ENCODE measurements around the gene PRPF8. TPM values are rescaled to one million over a fixed set of nuclear protein-coding genes. Genes with fewer than 3 reads are reported as not detected.

Gene PRPF8
- total RNA-seq, 1 donor from 2014 or later = 225 TPM

DNA sequence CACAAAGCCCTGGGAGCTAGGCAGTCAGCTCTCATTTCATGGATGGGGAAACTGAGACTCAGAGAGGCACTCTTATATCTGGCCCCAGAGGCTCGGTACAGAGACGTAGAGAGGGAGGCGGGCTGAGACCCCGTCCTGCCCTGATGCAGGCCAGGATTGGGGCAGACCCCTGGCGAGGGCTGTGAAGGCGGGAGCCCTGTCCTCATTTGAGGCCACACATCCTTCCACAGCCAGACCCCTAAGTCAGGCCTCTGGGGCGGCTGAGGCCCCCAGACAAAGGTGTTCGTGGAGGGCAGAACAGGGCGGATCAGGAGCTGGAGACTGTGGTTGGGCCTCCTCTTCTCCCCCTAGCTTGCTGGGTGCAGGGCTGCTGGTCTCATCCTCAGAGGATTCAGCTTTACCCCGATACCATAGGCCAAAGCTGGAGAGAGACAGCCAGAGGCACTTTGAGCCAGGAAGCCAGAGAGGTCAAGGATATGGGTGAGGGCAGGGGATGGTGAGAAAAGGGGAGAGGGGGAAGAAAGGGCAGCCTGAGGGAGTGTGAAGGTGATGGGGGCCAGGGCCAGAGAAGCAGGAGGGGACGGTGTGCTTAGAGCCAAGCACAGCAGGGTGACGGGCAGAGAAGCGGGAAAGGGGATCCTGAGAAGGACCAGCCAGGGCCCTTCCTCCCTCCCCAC lies 38.3 kb downstream of the PRPF8 start:
- DNase-seq (ENCODE audit: low spot score) = no peak

DNA sequence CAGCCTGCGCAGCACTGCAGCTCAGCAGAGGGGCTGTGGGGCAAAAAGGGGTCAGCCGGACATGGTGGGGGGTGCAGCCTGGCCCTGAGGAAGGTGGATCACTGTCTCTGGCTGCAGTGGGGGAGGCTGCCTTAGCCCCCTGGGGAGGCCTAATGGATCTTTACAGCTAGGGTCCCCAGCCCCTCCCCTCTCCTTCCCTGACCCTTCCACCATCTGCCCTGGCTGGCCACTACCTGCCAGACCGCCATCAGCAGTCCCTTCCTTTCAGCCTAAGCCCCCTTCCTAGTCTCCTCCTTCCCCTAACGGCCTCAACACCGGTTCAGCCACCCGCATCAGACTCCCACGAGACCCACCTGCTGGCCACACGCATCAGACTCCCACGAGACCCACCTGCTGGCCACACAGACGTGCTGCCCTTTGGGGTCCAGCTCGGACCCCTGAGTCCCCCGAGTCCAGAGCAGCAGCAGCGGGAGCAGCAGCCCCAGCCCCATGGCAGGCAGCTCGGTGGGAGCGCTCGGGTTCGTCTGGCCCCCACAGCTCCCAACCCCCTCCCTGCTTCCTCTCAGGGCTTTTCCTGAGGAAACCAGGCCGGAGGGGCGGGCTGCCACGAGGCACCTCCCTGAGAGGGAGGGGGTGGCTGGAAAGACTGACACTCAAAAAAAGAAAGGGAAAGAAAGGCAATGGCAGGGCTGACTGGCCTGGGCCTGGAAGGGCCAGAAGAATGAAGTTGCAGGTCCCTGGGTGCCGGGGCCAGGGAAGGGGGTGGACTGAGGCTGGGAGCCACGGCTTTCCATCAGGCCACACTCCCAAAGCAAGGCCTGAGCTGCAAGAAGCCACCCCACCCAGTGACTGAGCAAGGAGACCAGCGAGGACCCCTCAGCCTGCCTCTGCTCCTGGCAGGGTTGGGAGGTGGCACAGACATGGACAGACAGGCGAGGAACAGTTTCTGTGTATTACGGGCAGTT lies 39.2 kb downstream of the PRPF8 start, which contains the start of gene SCARF1:
Gene SCARF1 (minus strand): TSS at position 526 of the 965 bp plus-strand sequence. CDS start 35 bp downstream, at position 491.
- no peak for DNase-seq (ENCODE audit: low spot score)

DNA sequence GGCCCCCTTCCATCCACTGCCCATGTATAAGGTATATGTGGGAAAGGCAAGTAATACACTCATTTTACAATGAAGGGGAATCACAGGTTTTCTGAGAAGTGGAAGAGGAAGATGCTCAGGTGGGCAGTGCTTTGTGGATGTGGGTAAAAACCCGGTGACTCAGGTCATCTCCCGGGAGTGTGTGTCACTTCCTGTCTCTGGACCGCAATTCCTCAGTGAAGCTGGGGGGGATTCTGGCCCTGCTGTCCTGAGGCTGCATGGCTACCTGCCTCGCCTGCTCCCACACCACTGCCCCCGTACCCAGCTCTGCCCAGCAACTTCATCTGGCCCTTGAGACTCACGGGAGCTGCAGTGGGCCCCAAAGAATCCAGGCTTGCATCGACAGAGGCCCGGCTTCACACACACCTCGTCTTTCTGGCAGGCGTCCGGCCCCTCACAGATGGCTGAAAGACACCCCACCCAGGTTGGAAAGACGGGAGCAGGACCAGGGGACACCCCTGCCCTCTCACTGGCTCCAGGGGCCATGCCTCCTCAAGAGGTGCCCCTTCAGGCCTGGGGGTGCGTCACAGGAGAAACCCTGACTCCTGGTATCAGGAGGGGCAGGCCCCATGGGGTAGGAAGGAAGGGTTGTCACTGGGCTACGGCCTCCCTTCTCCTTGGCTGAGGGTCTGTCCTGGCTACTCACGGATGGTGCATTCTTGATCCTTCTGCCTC lies 40.0 kb downstream of the PRPF8 start:
- no peak for DNase-seq (ENCODE audit: low spot score)

DNA sequence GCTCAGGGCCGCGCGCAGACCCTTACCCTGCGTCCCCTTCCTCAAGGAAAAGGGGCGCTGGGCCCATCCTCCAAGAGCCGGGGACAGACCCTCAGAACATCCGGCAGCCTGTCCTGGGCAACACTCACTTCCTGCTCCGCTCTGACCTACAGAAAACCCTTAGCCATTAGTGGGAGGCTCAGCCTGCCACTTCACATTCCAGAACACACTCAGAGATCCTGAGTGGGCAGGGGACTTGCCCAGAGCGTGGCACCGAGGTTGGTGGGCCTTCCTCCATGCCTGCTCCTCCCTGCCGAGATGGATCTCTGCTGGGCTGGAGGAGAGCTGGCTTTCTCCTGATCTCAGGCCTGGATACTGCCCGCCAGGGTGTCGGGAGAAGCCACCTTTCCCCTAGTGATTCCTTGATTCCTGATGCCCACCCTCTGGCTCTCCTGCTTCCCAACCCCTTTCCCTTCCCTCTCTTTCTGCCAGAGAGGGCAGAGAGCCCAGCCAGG lies 40.6 kb downstream of the PRPF8 start:
- DNase-seq (ENCODE audit: low spot score) = no peak

DNA sequence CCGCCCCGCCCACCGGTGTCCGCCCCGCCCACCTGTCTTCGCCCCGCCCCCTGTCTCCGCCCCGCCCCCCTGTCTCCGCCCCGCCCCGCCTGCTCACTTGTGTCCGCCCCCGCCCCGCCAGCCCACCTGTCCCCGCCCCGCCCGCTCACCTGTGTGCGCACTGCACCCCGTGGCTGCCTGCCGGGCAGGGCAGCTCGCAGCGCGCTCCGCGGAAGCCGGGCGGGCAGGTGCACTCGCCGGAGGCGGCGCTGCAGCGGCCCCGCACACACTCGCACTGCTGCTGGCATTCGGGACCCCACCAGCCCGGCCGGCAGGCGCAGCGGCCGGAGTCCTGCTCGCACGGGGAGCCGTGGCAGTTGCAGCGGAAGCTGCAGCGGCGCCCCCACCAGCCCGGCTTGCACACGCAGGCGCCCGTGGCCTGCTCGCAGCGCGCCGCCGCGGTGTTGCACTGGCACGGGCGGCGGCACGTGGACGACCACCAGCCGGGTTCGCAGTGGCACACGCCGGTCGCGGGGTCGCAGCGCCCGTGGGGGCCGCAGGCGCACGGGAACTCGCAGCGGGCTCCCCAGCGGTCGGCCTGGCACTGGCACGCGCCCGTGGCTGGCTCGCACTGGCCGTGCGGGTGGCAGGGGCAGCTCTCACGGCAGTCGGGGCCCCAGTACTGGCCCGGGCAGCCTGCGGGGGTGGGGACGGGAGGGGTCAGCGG lies 41.2 kb downstream of the PRPF8 start:
- no peak for DNase-seq (ENCODE audit: low spot score)

DNA sequence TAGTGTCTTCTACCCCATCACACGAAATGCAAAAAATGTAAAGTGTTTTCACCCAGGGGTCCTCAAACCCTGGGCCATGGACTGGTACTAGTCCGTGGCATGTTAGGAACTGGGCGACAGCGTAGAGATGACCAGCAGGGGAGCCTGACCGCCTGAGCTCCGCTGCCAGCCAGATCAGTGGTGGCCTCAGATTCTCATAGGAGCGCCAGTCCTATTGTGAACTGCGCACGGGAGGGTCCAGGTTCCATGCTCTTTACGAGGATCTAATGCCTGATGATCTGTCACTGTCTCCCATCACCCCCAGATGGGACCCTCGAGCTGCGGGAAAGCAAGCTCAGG lies 43.6 kb downstream of the PRPF8 start:
- DNase-seq (ENCODE audit: low spot score) = no peak

DNA sequence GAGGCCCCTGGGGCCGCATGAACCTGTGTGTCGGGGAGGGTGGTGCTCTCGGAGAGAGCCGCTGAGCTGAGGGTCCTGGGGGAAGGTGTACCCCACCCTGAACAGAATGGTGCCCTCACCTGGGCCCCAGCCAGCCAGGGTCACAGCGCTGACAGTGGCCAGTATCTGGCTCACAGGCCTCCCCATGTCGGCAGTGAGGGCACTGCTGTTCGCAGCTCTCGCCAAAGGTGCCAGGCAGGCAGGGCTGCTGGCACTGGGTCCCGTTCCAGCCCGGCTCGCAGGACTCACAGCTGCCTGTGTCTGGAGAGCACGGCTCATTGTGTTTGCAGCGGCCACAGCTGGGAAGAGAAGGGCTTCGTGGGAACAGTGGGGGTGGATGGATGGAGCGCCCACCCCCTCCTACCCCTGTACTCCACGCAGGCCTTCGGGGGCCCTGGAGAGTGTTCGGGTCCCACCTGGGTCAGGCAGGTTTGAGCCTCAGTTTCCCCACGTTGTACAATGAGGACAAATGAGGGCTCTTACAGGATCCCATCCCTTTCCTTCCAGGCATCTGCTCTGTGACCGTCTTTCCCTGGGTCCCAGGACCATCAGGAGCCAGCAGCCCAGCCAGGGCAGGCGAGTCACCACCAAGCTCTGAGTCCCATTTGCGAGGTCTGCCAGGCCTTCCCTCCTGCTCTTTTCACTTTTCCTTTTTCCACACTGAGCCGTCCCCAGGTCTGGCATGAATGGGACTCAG lies 44.2 kb downstream of the PRPF8 start:
- no peak for DNase-seq (ENCODE audit: low spot score)

DNA sequence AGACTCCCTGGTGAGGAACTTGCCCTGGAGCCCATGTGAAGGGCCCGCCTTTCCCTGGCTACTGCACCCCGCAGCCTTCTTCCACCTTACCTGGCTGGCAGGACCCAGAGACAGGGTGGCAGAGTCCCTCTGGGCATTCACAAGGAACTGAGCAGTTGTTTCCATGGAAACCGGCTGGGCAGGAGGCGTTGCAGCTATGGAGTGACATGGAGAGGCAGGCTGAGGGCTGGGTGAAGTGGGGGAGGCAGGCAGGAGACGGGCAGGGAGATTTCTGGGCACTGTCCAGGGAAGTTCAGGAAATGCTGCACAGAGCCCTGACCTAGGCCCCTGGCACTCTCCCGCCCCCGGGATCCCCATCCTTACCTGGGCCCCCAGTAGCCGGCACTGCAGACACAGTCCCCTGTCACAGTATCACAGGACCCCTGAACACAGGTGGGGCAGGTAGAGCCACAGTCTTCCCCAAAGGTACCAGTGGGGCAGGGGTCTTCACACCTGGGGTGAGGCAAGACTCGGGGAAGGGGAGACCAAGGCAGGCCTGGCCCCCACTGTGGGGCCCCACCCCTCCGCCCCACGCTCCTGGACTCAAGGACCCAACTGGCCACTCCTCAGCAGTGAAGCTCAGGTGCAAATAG lies 45.0 kb downstream of the PRPF8 start:
- no peak for DNase-seq (ENCODE audit: low spot score)

DNA sequence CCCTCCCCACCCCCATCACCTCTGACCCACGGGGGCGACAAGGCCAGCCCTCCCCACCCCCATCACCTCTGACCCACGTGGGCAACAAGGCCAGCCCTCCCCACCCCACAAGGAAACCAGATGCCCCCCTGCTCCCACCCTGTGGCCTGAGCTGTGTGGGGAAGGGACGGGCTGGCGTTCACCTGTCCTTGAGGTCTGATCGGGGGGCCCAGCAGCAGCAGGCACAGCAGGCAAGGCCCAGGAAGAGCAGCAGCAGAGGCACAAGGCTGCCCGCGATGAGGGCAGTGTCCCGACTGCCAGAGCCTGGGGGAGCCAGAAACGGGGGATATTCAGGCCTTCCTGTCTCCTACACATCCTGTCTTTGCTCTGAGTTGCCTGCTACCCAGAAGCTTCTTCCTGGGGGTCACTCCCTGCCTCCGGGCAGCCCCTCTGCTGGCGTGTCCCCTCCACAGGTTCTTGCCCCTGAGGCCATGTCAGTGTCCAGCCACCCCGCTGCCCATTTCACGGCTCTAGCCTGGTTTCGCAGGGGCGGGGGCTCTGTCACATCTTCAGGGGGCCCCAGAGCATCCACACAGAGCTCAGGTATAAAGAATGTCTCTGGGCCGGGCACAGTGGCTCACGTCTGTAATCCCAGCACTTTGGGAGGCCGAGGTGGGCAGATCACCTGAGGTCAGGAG lies 45.9 kb downstream of the PRPF8 start:
- no peak for DNase-seq (ENCODE audit: low spot score)

DNA sequence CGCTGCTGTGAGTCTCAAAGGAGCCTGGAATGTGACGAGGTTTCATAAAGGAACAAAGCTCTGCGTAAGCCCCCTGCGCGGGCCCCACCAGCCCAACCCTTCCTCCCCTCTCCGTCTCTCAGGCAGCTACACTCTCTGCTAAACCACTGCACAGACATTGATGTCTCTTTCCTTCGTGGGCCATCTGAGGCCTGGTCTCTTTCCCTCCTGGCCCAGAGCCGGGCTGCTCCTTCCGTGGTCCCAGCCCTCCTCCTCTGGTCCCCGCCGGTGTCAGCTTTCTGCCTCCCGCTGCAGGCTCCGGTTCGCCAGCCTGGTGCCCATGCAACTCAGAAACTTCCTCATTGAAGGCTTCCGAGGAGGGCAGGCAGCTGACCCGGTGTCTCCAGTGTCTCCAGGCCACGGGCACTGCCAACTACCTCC lies 46.5 kb downstream of the PRPF8 start:
- no peak for DNase-seq (ENCODE audit: low spot score)

DNA sequence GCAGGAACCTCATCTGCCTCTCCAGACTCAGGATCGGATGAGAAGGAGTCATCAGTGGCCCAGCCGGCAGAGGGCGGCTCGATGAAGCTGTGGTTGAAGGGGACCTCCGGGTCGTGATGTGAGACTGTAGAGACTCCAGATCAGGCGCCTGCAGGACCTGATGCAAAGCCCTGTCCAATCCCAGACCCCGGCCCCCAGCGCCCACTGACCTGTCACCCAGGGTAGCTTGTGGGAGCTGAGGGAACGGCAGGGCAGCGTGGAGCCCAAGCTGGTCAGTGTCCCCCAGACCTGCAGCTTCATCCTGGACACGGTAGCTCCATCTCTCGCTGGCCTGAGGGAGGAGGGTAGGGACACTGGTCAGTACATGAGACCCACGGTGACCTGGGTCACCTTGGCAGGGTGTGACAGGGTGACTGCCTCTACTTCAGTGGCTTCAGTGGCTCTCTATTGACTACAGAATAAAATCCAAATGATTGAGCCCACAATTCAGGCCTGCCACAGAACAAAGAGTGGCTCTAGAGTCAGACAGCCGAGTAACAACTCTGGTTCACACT lies 47.9 kb downstream of the PRPF8 start:
- no peak for DNase-seq (ENCODE audit: low spot score)

DNA sequence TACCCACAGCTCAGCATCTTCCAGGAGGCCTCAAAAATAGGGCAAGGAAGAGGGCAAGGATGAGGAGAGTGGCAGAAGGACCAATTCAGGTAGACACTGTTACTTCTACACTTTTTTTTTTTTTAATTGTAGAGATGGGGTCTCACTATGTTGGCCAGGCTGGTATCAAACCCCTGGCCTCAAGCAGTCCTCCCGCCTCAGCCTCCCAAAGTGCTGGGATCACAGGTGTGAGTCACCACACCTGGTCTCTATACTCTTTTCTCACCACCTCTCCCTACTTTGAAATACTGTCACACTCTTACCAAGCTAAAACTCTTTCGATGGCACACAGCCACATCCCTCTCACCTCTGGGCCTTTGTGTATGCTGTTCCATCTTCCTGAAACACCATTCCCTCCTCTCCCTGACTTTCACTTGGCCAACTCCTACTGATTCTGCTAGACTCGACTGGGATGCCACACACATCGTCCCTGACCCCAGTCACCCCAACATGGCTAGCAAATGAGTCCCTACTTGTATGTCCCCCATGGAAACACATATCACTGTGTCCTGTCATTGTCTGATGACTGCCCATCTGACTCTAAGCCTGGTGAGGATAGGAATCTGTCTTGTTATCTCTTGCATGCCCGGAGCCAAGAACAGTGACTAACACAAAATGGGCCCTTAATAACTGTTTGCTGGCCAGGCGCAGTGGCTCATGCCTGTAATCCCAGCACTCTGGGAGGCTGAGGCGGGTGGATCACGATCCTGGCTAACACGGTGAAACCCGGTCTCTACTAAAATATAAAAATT lies 48.8 kb downstream of the PRPF8 start:
- DNase-seq (ENCODE audit: low spot score) = no peak

DNA sequence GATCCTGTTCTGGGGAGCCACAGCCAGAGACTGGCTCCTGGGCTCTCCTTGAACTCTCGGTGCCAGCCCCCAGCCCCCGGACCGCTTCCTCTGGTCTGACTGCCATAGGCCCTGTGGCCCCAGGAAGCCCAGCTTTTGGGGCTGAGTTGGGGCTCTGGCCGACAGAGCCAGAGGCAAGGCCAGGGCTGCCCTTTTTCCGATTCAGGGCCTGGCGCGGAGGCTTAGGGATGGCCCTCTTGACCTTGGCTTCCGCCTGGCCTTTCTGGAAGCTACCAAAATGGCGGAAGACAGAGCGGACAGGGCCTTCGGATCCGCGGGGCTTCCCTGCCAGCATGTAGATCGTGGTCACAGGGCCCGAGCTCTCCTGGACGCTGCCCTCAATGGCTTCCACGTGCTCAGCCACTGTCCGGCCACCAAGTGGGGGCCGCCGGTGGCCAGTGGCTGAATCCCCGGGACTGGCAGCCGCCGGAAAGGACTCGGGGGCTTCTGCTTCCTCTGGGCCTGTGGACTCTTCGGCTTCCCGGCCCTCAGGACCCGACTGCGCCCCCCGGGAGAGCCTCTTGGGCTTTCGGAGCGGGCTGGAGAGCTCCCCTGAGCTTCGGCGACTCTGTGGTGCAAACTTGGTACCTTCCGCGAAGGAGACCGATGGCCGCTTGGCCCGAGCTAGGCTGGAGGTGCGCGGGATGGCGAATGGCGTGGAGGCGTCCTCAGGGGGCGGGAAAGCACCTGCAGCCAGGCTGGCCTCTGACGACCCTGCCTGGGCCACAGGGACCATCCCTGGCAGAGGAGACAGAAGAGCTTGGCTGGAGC lies 49.6 kb downstream of the PRPF8 start:
- no peak for DNase-seq (ENCODE audit: low spot score)

DNA sequence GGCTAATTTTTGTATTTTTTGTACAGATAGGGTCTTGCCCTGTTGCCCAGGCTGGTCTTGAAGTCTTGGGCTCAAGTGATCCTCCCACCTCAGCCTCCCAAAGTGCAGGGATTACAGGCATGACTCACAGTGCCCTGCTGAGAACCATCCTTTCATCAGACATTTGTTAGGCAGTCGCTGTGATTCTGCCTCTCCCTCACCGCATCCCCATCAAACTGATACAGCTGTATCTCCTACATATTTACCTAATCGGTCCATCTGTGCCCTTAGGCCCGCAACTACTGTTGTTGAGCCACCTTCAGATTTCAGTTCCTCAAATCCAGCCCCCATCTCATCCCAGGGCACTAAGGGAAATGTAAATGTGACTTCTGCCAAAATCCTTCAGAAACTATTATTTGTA lies 54.0 kb downstream of the PRPF8 start:
- DNase-seq (ENCODE audit: low spot score) = no peak

DNA sequence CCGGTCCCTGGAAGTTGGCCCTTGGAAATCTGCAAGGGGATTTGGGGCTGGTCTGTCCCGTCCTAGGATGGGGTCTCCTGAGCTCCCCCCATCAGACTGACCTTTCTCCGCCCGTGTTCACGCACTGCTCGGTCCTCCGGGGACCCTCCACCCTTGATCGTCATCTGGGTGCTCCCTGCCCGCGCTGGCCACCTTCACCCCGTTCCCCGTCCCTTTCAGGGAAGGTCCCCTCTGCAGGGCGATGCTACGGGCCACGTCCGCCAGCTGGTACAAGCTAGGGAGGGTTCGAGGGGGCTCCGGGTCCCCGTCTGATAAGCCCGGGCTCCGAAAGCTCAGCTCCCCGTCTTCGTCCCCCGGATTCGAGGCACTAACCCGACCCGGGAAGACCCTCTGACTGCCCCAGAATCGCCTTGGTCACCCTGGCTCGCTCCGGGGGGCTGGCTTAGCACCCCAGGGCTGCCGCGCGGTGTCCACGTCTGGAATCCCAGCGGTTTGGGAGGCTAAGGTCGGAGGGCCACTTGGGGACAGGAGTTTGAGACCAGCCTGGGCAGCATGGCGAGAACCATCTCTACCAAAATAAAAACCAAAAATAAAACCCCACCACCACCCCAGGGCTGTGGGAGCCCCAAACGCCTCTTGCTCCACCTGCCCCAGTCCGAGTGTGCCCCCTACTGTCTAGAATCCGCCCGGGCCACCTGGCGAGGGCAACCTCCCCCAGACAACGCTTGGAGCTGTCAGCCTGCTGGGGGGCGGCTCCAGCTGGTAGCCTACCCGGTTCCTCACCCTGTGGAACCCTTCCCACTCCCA lies 55.0 kb downstream of the PRPF8 start:
- no peak for DNase-seq (ENCODE audit: low spot score)

DNA sequence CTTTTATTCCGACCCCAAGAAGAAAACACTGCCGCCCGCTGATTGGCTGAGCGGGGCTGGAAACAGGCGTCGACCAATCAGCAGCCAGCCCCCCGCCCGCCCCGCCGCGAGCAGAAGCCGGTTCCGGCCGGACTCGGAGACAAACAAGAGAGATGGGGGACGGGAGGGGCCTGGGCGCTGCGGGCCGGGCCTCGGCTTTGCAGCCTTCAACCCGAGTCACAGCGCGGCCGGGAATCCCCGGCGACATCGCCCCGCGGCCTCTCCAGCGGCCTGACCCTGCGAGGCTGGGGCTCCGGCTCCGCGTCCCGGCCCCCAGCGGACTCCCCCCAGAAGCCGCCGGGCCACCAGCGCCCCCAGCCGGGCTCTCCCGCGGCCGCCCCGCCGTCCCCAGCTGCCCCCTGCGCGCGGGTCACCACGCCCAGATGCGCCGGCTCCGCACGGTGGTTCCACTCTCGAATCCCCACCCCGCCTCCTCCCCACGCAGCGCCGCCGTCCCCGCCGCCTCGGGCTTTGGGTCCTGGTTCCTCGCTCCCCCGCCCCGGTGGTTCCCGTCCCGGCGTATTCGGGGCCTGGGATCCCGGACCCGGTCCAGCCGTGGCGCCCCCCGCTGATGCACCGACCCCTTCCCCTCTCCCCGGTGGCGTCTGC lies 55.7 kb downstream of the PRPF8 start:
- peak; percentile 98 for DNase-seq (ENCODE audit: low spot score)

All from mesenteric fat pad (tissue), 1 donor.